ENCODE data around the gene CASQ2.

- no peak for TF ChIP-seq CTCF (optimal IDR thresholded peaks at IDR 0.05 in 1 of 3, IDR thresholded peaks at IDR 0.05 in 1 of 3, conservative IDR thresholded peaks at IDR 0.05 in 1 of 3; ENCODE audit: extremely low read depth in 1 of 3, insufficient read depth in 2 of 3, low read length in 3 of 3)
- TF ChIP-seq EZH2 (IDR thresholded peaks at IDR 0.05; ENCODE audit: low read length): no peak
Observed at GRCh38 chr1:115762779-115763178, 5.7 kb downstream of the CASQ2 start.
